Tongue (tissue), 2 donors: ENCODE measurements around the gene PPP2R2C. TPM values are rescaled to one million over a fixed set of nuclear protein-coding genes. Genes with fewer than 3 reads are reported as not detected.

Source experiments
- DNase-seq: peaks from one replicate; pipeline ENCODE4 v3.0.0-alpha.2; 2015
- total RNA-seq: library from RNA; depleted of rRNA; stranded (reverse); fragments of >200 nt; gene quantifications from one replicate; pipeline ENCODE4 v1.2.3, GENCODE V29; 2014

PPP2R2C gene
- total RNA-seq, 1 donor from 2014 or later: 8.8 TPM

DNA sequence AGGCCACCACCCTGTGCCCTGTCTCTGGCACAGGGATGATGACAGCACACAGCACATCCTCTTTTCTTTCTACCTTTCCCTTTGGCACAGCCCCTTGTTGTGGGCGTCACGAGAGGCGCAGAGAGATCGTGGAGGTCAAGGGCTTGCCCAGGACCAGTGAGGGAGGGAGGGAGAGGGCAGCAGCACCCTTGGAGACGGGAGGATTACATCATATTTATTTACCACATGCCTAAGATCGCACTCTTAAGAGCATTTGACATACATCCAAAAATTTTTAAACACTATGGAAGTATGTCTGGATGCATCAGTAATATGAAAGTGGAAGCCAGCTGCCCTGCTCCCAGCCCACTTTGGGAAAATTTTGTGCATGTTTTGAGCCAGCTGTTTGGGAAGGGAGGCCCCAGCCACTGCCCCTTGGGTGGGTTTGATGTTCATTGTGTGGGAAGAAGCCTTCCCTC, 190.1 kb downstream of the PPP2R2C start:
- DNase-seq: no peak

DNA sequence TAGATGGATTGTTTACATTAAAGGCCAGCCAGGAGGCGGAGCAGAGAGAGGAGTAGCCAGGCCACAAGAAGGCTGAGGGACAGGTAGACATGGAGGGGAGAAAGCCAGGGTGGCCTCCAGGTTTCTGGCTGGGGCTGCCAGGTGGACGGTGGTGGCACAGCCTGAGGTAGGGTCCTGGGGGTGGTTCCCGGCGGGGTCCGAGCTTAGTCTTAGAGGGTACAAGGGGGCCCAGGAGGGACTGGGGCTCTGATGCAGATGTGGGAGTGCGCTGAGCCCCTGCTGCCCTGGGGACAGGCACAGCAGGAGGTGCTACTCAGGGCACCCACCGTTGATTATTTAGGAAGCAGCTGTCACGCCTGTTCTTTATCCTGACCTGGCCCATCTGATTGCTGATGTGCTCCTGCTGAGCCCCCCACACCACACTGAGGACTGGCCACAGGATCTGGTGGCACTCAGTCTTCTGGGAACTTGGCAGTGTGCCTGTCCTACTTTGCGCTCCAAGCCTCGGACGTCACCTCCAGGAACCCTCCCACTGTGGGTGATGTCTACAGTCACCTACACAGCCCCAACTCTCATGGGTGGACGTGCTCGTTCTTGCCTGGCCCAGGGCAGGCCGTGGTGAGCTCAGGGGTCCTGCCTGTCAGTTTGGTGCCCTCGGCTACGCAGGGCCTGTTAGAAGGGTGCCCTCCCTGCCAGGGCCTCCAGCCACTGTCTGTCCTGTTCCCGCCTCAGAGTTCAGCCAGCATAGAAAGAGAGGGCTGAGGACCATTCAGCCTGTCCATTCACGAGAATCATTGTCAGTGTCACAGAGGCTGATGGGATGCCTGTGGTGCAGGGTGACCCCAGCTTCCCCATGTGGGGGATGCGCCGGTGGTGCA, 190.7 kb downstream of the PPP2R2C start:
- DNase-seq: peak; percentile 28

DNA sequence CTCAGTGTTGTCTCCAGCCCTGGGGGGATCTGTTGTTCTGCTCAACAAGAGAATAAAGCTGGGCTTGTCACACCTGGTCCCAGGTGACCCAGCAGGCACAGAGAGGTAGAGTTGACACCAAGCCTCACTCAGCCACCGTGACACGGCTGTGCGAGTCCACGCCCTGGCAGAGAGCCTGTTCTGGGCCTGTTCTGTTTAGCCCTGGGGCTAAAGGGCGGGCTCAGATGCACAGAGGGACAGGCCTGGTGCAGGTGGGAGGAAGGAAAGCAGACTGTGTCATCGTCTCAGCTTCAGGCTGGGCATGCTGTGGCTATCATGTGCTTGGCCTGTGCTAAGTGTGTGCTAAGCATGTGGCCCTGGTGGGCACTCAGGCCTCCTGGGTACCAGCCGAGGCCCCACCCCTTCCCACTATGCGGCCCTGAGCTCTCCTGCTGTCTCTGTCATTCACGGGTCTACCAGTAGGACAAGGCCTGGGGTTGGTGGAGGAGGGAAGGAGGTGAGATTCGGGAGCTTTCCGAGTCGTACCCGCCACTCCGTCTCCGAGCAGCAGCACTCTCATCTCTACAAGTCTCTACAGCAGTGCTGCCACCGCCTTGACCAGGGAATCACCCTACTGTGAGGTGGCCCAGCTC, 191.9 kb downstream of the PPP2R2C start:
- peak; percentile 55 for DNase-seq

DNA sequence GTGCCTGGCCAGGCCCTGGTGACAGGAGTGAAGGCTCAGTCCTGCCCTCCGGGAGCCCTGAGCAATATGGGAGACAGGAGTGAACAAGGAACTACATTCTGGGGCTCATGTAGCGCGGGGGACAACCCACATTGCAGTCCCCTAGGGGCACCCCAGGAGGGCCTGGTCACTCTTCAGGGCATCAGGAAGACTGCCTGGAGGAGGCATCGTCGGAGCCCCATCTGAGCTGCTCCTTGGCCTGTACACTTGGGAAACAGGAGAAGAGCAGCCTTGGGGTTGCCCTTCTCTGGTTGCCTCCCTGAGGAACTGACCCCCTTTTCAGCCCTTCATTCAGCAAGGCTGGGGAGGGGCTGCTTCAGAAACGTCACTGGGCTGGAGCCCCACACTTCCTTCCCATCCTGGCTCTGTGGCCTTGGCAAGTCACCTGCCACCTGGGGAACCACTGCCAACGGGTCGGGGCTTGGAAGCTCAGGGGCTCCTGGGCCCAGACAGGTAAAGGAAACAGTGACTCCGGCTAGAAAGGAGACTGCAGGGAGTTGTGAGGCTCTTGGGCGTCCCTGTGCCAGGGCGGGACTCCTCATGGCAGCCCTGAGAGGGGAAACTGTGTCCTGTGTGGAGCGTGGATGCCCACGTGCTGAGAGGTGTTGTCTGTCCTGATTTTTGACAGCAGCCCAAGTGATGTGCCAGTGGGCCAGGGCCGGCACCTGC, 192.7 kb downstream of the PPP2R2C start:
- no peak for DNase-seq

DNA sequence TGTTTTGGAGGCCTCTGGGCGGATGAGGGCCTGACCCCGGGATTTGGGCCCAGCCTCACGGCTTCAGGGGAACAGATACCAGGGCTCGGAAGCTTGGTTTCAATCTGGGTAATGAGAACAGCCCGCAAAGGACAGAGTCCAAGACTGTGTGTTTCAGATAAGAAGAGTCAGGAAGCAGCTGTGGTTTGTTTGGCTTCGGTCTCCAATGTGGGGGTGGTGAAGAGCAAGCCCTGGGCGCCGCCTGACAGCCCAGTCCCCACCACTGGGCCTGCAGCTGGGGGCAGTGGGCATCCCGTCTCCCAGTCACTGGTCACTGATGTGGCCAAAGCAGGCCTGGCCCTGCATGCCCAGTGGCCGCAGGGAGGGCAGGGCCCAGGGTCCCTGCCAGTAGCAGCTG, 193.6 kb downstream of the PPP2R2C start:
- peak; percentile 27 for DNase-seq

DNA sequence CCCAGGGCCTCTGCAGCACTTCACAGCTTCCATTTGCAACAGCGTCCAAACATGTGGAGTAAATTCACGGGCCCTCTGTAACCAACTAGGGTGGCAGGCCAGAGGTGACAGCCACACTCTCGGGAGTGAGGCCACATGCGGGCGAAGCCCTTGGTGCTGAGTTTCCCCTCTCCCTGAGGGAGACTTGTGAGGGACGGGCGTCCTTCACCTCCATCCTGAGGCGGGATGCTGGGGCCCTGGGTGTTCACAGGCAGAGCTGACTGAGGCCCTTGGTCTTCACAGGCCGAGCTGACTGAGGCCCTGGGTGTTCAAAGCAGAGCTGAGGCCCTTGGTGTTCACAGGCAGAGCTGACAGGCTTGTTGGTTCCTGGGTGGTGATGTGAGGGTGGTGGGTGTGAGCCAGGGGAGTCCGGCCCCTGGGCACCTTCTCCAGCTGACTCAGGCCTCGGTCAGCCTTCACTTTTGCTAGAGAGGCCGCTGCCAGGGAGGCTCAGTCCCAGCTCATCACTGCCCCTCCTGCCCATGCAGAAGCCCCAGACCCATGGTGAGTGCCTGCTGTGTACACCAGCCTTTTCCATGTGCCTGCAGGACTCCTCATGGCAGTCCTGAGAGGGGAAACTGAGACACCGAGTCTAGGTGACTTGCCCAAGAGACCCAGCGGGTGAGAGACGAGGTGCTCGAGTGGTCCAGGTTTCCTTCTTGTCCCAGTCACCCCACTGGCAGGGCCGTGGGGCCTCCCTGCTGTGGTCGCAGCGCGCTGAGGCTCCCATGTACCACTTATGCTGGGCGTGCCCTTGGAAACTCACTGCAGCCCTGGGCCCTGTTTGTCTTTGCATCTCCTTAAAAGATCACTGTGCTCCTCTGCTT, 194.2 kb downstream of the PPP2R2C start:
- no peak for DNase-seq

DNA sequence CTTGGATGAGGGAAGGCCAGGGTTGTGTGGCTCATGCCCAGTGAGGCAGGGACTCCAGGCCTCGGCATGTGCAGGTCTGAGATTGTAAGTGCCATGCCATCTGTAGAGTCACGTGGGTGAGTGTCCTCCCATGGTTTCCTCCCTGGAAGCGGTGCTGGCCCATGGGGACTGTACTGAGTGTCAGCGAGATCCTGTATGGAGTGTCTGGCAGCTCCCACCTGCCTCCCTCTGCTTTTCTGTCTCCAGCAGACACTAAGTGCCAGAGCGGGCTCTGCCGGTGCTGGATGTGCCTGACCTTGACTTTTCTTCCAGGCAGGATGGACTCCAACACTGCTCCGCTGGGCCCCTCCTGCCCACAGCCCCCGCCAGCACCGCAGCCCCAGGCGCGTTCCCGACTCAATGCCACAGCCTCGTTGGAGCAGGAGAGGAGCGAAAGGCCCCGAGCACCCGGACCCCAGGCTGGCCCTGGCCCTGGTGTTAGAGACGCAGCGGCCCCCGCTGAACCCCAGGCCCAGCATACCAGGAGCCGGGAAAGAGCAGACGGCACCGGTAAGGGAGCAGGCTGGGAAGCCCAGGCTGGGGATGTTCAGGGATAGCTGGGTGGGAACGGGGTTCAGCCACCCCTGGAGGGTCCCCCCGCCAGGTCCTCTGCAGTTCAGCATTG, 195.1 kb downstream of the PPP2R2C start:
- DNase-seq: no peak

DNA sequence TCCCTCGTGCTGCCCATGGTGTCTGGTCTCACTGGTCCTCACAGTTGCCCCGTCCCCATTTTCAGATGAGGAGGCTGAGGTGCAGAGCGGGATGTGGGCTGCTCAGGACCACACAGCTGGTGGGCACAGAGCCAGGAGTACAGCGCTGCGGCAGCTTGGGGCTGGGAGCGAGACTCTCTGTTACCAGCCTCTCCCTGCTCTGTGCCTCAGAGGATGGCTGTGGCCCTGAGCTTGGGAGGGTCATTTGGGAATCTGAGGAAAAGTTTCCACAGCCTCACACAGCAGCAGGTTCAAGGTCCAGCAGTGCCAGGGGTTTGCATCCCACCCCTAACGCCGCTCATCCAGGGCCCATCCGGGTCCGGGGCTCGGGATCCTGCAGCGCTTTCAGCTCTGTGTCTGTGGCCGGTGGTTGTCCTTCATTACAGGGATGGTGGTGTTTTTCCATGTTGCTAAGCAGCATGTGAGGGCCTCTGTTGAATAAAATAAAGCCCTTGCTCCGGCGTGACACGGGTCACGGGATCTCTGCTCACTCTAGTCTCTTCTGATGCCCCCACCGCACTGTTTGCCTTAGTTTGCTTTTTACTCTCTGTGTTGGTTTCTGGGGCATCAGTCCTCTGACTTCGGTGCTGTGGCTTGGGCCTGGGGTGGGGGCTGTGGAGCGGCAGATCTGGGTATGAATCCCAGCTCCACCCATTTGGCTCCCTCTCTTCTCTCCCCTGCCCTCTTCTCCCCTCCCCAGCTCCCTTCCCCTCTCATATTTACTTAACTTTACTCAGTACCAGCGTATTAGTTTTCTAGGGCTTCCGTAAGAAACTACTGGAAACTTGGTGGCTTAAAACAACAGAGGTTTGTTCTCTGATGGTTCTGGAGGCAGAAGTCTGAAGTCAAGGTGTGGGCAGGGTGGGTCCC, 196.3 kb downstream of the PPP2R2C start:
- peak; percentile 35 for DNase-seq

DNA sequence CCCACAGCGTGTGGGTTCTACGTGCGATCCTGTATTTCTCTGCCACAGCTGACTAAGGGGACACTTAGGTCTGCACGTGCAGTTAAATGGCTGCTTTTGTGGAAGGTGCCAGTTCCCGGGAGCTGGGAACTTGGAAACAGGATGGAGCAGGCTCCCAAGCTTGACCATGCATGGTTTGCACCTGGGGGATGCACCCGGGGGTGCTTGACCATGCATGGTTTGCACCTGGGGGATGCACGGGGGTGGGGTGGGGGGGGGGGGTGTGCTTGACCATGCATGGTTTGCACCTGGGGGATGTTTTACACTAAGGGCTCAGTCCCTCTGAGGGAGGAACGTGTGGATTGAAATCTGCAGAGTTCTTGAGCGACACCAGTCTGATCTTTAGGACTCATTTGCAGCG, 197.1 kb downstream of the PPP2R2C start:
- no peak for DNase-seq

DNA sequence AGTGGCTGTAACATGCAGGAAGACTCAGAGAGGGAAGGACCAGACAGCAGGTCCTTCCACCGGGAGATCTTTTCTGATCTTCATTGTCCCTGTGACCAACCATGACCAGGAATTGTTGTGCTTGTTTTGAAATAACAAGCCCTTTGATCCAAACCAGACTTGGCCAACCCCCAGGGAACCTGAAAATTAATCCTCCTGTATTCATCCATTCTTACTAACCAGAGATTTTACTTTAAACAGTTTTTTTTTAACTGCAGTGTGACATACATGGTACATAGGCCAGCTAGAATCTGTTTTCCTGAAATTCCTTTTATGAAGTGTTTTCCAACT, 198.8 kb downstream of the PPP2R2C start:
- DNase-seq: no peak

DNA sequence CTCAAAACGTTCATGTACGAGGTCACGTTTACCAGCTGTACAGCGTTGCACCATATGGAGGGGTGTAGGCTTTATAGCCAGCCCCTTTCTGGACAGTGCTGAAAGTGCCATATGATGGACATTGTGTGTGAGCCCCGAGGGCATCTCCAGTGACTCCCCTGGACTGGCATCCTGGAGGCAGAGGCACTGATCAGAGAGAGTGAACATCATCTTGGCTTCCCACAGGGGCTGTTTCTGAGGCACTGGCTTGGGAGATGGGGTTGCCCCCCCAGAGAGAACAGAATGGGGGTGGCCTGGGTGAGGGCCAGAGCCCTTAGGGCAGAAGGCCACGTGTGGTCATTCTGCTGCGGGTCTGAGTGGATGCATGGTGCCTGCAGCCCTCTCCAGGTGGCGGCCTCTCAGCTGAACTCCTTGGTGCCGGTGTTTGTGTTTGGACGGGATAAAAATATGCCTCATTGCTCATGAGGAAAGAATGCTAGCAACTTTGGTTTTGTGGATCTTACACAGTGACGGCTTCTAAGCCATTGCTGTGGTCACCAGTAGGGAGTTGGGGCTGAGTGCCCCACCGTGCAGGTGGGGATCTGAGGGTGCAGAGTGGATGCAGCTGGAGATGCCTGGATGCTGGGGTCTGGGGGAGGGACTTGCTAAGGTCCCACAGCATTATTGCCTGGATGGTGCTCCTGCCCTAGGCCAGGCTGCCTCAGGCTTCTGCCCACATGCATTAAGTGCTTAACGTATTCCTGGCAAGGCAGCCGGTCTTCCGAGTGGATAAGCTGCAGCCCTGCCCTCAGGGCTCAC, 199.4 kb downstream of the PPP2R2C start:
- peak; percentile 52 for DNase-seq

DNA sequence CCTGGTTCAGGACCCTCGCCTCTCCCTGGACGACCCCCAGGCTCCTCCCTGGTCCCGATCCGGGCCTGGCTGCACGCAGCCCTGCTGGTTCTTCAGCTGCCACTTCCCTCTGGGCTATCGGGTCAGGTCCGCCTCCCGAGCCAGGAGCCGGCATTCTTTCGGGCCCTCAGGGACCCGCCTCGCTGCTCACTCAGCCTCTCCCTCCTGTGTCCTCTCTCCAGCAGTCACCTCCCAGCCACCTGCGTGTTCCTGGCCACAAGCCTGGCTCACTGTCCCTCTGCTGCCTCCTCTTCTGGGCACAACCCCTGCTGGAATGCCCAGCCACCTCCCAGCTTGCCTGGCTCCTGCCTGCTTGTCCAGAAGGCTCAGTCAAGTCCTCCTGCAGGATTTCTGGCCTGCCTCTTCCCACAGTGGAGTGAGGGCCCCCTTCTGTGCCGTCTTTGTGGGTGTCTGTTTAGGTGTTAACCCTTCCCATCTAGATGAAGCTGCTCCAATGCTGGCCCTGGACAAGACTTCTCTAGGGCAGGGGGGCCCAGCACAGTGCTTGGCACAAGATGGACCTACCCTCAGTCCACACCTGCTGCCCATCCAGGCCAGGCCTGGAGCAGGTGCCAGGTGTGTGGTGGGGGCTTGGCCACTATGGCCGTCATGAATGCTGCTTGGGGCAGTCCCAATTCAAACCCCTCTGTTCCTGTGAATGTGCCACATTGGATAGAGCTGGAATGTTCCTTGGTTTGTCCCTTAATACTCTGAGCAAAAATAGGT, 200.5 kb downstream of the PPP2R2C start:
- no peak for DNase-seq

DNA sequence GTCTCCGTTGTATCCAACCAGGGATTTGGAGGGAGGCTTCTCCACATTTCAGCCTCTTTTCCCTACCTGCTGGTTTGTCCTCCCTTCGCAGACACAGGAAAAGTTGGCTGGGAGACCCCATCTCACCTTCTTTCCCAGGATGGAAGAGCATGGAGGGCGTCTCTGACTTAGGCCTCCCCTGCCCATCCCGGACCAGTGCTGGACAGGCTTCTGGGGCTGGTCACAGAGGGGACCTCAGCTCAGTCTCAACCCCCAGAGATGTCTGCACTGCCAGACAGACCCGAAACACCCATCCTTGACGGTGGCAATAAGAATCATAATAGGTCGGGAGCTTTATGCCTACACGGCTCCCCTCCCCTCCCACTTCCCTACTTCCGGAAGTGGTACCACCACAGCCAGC, 201.2 kb downstream of the PPP2R2C start:
- no peak for DNase-seq

DNA sequence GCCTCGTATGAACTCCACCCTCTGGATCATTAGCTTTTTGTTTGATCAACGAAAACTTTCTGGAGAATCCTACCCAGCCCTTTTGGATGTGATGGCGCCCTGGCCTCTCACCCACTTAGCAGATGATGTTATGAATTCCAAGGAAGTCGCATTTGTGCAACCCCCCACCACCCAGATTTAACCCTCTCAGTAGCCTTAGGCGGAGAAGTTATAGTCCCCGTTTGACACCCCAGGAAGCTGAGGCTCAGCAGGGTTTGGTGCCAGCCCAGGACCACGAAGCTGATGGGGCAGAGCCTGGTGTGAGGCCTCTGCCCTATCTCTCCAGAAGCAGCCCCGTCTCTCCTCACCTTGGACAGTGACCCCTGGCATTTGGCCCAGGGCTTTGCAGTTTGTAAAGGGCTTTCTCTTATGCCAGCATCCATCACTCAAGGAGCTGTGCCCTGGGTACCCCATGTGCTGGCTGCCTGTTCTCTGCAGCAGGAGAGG, 201.7 kb downstream of the PPP2R2C start:
- peak; percentile 34 for DNase-seq
